GM08714 (cell line): Measurements from ENCODE around the gene GMIP.

Source experiments
- H3K4me3 ChIP-seq: fragments of 200-500 bp; sonication (Bioruptor generic); 2 replicates; pipeline ENCODE4 v1.5.1; 2014; ENCODE audit warnings: mild to moderate bottlenecking, low read length, inconsistent platforms
- ZNF274 ChIP-seq: IDR thresholded peaks from 2 replicates; pipeline ENCODE4 v1.6.1; 2012; ENCODE audit warnings: mild to moderate bottlenecking, low read depth, low read length

The GMIP gene

DNA sequence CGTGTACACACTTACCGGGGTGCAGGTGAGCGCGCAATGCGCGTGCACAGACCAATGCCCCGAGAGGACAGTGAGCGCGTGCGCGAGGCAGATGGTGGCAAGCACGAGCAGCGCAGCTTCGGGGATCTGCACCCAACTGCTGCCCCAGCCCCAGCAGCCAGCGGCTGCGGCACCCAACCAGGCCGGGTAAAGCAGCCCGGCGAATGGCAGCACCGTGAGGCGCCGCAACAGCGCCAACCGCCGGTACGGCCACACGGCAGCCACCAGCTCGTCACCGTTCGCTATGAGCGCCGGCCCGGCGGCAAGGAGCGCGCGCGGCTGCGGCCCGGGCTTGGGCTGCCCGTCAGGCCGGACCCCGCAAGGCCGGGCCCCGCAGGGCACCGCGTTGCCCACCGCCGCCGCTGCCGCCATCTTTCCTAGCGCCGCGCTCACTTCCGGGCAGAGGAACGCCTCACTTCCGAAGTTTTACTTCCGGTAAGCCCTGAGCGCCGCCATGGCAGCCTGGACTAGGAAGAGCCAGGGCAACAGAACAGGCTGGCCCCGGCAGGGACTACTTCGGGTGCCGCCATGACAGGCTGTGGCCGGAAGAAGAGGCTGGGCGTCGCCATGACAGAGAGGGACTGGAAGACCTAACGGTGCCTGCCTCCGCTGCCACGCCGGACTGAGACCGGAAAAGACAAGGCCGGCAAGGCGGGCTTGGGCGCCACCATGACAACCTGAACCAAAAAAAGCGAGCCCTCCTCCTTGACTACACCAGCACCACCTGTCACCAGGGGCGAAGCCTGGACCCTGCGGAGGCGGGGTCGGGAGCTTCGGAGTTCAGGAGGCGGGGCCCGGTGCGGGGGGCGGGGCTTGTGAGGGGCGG is 20.0 kb upstream of the GMIP start, which contains the start of gene ATP13A1:
ATP13A1 (minus strand) TSS at position 421 of the 865 bp plus-strand sequence; CDS start at position 411, 10 bp downstream.
- peak within 1 kb of the TSS; percentile 92 for H3K4me3 ChIP-seq
- no peak for TF ChIP-seq ZNF274

DNA sequence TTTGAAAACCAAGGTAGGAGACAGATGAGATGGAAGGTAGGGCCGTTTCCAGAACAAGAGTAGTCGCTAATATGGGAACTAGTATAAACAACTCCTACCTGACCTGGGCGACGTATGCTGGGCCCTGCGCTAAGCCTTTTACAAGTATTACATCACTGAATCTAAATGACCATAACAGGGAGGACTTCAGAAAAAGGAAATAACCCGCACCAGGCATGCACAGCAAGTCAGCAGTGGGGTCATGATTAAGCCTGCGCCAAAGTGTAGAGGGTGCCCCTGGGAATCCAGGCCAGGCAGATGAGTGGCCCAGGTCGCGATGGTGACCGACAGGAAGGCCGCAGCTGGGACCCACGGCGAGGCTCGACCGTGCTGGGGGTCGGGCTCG is 19.4 kb upstream of the GMIP start:
- H3K4me3 ChIP-seq = peak overlapping the region; percentile 92
- no peak for TF ChIP-seq ZNF274

- H3K4me3 ChIP-seq = peak overlapping the region; percentile 92
- no peak for TF ChIP-seq ZNF274
These were observed 18.9 kb upstream of the GMIP start for GRCh38 chr19:19662344-19662743.

DNA sequence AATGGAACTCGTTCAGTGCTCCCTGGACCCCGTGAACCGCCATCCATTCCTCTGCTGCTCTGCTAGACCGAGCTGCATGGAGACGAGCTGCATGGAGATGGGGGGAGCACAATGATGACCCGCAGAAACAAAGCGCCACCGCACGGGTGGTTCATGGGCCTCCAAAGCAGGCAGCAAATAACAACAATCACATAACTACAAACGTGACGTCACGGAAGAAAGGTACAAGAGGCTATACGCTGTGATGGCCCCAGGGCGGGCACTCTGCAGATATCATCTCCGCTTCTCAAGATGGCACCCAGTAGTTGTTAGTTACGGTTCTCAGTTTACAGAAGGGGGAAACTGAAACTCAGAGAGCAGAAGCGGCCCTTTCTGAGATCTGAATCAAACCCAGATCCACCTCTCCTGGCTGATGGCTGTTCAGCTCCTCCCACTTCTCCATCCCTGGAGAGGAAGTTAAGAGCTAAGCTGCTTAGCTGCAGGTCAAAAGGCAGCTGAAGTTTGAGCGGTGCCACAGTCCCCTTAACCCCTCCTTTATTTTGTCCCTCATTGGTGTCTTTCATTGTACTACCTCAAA is 18.3 kb upstream of the GMIP start:
- peak overlapping the region; percentile 92; the same call in 1 of the 2 replicates for H3K4me3 ChIP-seq
- TF ChIP-seq ZNF274 = no peak

DNA sequence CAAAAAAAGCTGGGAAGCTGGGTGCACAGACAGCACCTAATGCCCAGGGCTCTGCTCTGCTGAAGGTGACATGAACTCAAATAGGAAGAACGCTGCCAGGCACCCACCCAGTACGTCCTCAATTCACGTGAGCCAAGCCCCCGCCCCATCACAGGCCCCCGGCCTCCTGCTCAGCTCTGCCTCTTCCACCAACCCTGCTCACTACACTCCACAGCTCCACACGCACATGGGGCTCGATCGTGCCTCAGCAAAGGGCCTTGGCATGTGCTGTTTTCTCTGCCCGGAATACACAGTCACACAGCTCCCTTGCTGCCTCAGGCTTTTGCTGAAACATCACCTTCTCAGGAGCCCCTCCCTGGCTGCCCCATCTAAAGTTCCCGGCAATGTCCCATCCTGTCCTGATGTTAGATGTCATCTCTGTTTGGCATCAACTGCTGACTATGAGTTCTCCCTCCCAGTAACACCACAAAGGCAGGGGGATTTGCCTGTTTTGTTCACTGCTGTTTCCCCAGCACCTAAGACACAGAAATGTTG is 17.8 kb upstream of the GMIP start:
- no peak for TF ChIP-seq ZNF274
- H3K4me3 ChIP-seq = peak overlapping the region; percentile 92; the same call in 1 of the 2 replicates

GRCh38 chr19:19659646-19660245 is 16.3 kb upstream of the GMIP start:
- H3K4me3 ChIP-seq = no peak overlapping the region
- TF ChIP-seq ZNF274 = no peak

GRCh38 chr19:19657397-19657783 is 13.9 kb upstream of the GMIP start:
- no peak overlapping the region for H3K4me3 ChIP-seq
- no peak for TF ChIP-seq ZNF274

- TF ChIP-seq ZNF274 = no peak
- no peak overlapping the region for H3K4me3 ChIP-seq
These were observed 13.3 kb upstream of the GMIP start for GRCh38 chr19:19656451-19657396.

DNA sequence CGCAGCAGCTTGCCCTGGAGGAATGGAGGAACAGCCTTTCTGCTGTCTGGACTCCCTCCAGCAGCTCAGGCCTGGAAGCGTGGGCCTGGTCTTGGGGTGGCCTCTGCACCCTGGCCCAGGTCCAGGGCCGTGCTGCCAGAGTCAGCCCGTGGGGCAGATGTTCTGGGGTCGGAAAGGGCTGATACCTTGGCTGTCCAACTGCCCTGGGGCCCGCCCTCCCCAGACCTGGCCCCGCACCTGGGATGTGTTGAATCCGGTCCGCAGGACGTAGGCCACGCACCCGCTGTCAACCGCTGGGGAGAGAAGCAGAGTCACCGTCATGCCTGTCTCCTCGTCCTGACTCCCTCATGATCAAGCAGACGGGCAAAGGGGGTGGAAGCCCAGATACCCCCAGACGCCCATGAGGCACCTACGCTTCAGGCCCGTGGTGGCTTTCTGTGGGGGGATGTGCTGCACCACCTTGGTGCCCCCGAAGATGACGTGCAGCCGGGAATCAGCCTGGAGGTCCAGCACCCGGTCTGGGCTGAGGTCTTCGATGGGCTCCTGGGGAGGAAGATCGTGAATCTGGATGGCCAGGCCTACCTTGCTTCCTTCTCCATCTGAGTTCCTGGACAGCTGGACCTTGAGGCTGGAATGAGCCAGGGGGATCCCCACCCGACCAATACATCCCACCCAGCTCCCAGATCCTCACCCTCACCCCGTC is 12.3 kb upstream of the GMIP start:
- no peak for TF ChIP-seq ZNF274
- H3K4me3 ChIP-seq = no peak overlapping the region

DNA sequence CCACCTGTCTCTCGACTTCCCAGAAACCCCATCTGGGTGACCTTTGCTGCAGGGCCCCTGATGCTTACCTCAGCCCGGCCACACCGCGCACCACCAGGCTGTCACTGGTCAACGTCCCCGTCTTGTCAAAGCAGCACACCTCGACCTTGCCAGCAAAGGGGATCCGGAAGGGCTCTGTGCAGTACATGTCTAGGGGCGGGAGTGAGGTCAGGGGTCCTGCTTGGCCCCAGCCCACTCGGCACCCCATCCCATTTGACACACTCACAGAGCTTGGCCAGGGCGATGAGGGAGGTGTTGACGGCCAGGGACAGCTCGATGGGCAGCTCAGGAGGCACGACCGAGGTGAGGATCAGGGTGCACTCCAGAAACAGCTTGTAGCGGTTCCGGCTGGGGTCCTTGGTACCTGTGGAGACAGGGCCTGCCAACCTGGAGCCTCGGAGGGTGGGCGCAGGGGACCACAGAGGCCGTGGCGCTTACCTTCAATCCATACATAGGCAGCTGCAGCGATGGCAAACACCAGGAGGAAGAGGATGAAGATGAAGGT is 11.7 kb upstream of the GMIP start:
- no peak overlapping the region for H3K4me3 ChIP-seq
- no peak for TF ChIP-seq ZNF274

DNA sequence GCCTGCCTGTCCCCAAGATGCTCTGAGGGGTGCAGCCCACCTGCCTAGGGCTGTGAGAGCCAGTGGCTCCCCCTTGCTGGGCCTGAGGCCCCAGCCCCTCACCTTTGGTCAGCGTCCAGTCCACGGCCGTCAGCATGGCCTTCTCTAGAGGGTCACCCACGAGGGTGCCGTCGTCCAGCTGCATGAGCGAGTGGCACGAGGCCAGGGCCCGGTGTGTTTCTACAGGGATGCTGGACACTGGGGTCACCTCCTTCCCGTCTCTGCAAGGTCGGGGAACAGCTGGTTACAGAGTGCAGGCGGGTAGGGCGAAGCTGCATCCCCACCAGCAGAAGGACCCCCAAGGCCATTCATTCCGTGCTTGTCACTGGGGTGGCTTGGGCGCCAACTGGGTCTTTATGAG is 11.0 kb upstream of the GMIP start:
- no peak for TF ChIP-seq ZNF274
- no peak overlapping the region for H3K4me3 ChIP-seq

DNA sequence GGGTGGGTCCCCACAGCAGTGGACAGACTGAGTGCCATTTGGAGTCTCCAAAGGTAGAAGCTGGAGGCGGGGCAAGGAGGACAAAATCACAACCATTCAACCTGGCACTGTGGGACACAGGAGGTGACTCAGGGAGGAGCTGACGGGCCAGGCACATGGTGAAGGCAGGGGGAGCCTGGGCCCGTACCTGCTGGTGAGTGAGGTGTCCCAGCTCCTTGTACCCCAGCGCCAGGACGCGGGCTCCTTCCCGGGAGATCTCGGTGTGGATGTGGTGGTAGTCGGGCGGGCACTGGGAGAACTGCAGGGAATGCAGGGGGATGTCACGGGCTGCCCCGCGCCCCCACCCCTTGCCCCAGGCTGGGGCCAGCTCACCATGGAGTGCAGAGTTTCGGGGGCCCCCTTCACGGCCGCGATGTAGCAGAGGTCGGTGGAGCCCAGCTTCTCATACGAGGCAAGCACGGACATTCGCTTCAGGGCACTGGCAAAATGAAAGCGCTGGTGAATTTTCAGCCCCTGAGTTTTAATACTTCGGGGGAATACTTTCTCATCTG is 10.2 kb upstream of the GMIP start:
- no peak for TF ChIP-seq ZNF274
- H3K4me3 ChIP-seq = no peak overlapping the region
